Cardiac muscle cell (in vitro differentiated cells and primary cell): ENCODE data around the gene VAMP4. TPM values are rescaled to one million over a fixed set of nuclear protein-coding genes. Genes with fewer than 3 reads are reported as not detected.

Source experiments
- DNase-seq, 2 donors: peaks; one replicate each; pipeline versions ENCODE4 v3.0.0 to v3.0.0-alpha.2; 2010 to 2017; ENCODE audit warnings: low read depth in 1 of 2, low spot score in 1 of 2
- H3K27ac ChIP-seq: fragments of 200-600 bp; sonication (generic); 2 replicates; pipeline ENCODE4 v1.5.1; 2016
- H3K27me3 ChIP-seq: fragments of 200-600 bp; sonication (generic); 2 replicates; pipeline ENCODE4 v1.6.0; 2016; ENCODE audit warnings: control low read depth
- H3K36me3 ChIP-seq: fragments of 200-600 bp; sonication (generic); 2 replicates; pipeline ENCODE4 v1.5.1; 2016; ENCODE audit warnings: control low read depth
- H3K4me1 ChIP-seq: fragments of 200-600 bp; sonication (generic); 2 replicates; pipeline ENCODE4 v1.8.1; 2017; ENCODE audit warnings: low read depth, mild to moderate bottlenecking, mixed run types
- H3K4me3 ChIP-seq: fragments of 200-600 bp; sonication (generic); 2 replicates; pipeline ENCODE4 v1.5.1; 2016; ENCODE audit warnings: mild to moderate bottlenecking
- H3K9me3 ChIP-seq: fragments of 200-600 bp; sonication (generic); 2 replicates; pipeline ENCODE4 v1.5.1; 2017; ENCODE audit warnings: low read depth, mild to moderate bottlenecking, control low read depth
- polyA plus RNA-seq: library from polyadenylated mRNA; unstranded; fragments of >200 nt; fragmentation: Nextera tagmentation; extraction: Ambion mirVana; gene quantifications from 2 replicates; pipeline ENCODE4 v1.2.1, GENCODE V29; 2016
- total RNA-seq: library from RNA; depleted of rRNA; stranded (reverse); fragments of >200 nt; gene quantifications from 2 replicates; pipeline ENCODE4 v1.2.3, GENCODE V29; 2016
- TF ChIP-seq, protein P1 (sequence below): IDR thresholded peaks from 2 replicates; pipeline ENCODE4 v1.5.1; 2012; ENCODE audit warnings: low read depth, mild to moderate bottlenecking, low read length

VAMP4 gene
- total and polyA plus RNA-seq, 2 experiments from 2014 or later = 6.9 to 9.4 TPM

DNA sequence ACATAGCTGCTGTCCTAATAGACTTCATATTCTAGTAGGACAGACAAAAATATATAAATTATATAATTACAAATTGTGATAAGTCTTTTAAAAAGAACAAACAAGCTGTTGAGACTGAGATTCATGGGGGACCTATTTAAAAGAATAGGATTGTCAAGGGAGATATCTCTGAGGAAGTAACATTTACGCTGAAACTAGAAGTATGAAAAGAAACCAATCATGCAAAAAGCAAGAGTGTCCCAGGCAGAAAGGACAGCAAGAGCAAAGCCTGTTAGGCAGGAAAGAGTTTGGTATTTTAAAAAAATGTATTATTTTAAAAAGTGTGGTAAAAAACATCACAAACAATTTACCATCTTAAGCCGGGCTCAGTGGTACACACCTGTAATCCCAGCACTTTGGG is 30.4 kb upstream of the VAMP4 start:
- Histone ChIP-seq H3K36me3 (no peaks in the 10 kb centered on the region), H3K4me3 (no peak overlapping the region), H3K27me3 (peaks cover 5% of the 10 kb centered on the region), H3K27ac (no peak overlapping the region), H3K4me1 (no peaks in the 10 kb centered on the region), H3K9me3 (no peaks in the 10 kb centered on the region)
- TF ChIP-seq, protein P1, sequence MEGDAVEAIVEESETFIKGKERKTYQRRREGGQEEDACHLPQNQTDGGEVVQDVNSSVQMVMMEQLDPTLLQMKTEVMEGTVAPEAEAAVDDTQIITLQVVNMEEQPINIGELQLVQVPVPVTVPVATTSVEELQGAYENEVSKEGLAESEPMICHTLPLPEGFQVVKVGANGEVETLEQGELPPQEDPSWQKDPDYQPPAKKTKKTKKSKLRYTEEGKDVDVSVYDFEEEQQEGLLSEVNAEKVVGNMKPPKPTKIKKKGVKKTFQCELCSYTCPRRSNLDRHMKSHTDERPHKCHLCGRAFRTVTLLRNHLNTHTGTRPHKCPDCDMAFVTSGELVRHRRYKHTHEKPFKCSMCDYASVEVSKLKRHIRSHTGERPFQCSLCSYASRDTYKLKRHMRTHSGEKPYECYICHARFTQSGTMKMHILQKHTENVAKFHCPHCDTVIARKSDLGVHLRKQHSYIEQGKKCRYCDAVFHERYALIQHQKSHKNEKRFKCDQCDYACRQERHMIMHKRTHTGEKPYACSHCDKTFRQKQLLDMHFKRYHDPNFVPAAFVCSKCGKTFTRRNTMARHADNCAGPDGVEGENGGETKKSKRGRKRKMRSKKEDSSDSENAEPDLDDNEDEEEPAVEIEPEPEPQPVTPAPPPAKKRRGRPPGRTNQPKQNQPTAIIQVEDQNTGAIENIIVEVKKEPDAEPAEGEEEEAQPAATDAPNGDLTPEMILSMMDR = no peak
- no peak for DNase-seq

DNA sequence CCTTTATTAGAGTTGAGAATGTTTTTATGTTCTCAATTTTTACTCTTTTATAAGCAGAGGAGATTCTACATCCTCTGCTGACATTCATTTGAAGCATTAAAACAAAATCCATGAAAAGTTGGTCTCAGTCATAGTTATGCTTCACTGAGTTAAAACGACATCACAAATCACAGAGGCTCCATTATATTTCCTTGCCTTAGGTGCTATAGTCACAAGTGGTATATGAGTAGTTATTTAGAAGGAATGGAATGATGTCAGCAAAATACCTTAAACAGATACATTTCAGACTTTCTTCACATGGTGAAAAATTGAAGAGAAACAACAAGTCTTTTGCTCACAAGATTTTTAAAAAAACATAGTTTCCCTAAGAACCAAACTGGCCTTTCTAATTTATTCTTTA is 27.9 kb upstream of the VAMP4 start:
- Histone ChIP-seq H3K27me3 (peaks cover 5% of the 10 kb centered on the region), H3K4me1 (no peaks in the 10 kb centered on the region), H3K27ac (no peak overlapping the region), H3K4me3 (no peak overlapping the region), H3K36me3 (no peaks in the 10 kb centered on the region), H3K9me3 (no peaks in the 10 kb centered on the region)
- no peak for DNase-seq
- TF ChIP-seq, protein P1 = no peak

DNA sequence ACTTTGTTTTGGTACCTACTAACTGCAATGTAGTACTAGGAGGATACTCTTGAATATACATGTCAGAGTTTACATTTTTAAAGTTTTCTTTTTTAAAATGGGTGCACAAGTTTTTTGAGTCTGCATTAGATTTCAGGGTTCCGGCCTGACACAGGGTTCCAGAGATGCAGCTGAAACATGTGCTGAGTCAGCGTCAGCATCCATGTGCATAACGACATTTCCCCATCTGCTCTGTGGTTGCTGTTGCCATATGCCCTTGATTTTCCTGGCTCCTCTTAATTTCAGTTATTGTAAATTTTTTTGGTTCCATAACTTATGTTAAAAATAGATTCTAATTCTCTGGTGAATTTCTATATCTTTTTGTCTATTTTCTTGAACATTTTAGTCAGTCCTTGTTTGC is 27.3 kb upstream of the VAMP4 start:
- TF ChIP-seq, protein P1 = no peak
- no peak overlapping the region for H3K27ac ChIP-seq
- DNase-seq = no peak
- H3K4me3 ChIP-seq = no peak overlapping the region
- no peaks in the 10 kb centered on the region for H3K9me3 ChIP-seq
- H3K27me3 ChIP-seq = peaks cover 5% of the 10 kb centered on the region
- H3K4me1 ChIP-seq = no peaks in the 10 kb centered on the region
- H3K36me3 ChIP-seq = no peaks in the 10 kb centered on the region

DNA sequence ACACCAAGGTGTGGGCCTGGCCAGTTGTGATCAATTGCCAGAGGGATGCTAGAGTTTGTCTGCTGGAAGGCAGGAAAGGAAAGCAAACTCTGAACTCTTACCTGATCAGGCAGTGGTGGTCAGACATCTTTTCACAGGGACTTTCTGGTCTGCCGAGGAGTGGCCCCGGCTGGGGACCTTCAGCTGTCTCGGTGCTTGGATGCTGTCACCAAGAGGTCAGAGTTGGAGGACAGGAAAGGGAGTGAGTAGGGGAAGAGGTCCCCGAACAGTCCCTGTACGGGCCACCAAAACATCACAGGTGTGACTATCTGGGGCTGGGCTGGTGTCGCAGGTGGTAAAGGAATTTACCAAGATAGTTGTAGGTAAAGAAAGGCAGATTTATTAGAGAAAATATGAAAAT is 21.9 kb upstream of the VAMP4 start:
- TF ChIP-seq, protein P1 = no peak
- H3K9me3 ChIP-seq = no peaks in the 10 kb centered on the region
- H3K36me3 ChIP-seq = no peaks in the 10 kb centered on the region
- H3K27ac ChIP-seq = no peak overlapping the region
- peaks cover 3% of the 10 kb centered on the region for H3K4me1 ChIP-seq
- H3K4me3 ChIP-seq = no peak overlapping the region
- DNase-seq = no peak
- no peaks in the 10 kb centered on the region for H3K27me3 ChIP-seq

DNA sequence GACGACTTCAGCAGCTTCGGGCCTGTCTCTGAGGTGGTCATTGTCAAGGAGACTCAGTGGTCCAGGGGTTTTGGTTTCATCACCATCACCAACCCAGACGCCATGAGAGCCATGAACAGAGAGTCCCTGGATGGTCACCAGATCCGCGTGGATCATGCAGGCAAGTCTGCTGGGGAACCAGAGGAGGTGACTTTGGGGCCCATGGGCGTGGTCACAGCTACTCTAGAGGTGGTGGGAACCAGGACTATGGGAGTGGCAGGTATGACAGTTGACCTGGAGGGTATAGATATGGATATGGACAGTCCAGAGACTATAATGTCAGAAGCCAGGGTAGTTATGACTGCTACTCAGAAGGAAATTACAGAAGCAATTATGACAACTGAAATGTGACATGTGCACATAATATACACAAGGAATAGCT is 20.3 kb upstream of the VAMP4 start:
- no peak overlapping the region for H3K4me3 ChIP-seq
- no peaks in the 10 kb centered on the region for H3K36me3 ChIP-seq
- H3K9me3 ChIP-seq = no peaks in the 10 kb centered on the region
- TF ChIP-seq, protein P1 = no peak
- H3K27ac ChIP-seq = no peak overlapping the region
- H3K27me3 ChIP-seq = no peaks in the 10 kb centered on the region
- H3K4me1 ChIP-seq = peaks cover 16% of the 10 kb centered on the region
- no peak for DNase-seq

DNA sequence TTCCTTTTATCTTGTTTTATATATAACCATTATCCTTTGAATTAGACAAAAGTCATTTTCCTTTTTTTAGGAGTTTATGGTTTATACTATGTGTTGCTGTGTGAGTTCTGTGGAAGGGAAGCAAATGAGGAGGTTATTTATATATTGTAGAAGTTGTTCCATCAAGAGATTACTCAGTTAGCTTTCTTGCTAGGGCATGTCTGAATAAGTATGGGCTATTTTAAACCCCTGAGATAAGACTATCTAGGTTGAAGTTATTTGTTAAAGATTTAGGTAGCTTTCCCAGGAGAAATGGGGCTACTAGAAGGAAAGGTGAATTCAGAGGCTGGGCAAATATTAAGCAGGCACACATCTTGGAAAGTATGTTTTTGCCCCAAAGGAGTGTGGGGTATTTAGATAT is 16.1 kb upstream of the VAMP4 start:
- Histone ChIP-seq H3K4me1 (peaks cover 16% of the 10 kb centered on the region), H3K36me3 (no peaks in the 10 kb centered on the region), H3K27me3 (no peaks in the 10 kb centered on the region), H3K4me3 (no peak overlapping the region), H3K27ac (peak overlapping the region; percentile 91), H3K9me3 (no peaks in the 10 kb centered on the region)
- TF ChIP-seq, protein P1 = no peak
- peak in 1 of 2 donors; percentile 23 for DNase-seq
